ENCODE results near the gene ST7L.
"Not testable (repeated sequence)": the region's sequence is repeated elsewhere in the genome, so short reads cannot be mapped to it uniquely, and the experiment has no call there.

ST7L gene

DNA sequence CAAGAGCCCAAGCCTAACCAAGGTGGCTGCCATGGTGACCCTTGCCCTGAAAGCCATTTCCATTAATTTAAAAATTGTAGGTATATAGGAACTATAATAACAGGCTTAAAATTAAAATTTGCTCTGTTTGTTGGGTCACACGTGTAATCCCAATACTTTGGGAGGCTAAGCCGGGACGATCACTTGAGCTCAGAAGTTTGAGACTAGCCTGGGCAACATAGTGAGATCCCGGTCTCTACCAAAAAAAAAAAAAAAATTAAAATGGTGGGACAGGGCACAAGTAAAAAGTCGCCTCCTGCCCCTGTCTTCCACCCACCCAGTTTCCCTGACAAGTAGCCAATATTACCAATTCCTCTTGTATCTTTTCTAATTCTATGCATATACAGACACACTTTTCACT lies 7.3 kb upstream of the ST7L start:
- Histone ChIP-seq H3K9ac (ENCODE audit: low read length) (no peak overlapping the region), H3K4me1 (ENCODE audit: control insufficient read depth in 1 of 2, insufficient read depth in 2 of 2, low read length in 2 of 2) (no peaks in the 10 kb centered on the region), H2BK120ac (ENCODE audit: insufficient read depth, low read length, poor library complexity) (no peak overlapping the region), H3K4me3 (ENCODE audit: low read depth, low read length) (no peak overlapping the region), H4K91ac (ENCODE audit: low read depth, low read length) (no peak overlapping the region), H3K9me3 (ENCODE audit: insufficient read depth, low read depth, low read length) (no peaks in the 10 kb centered on the region), H3K27ac (ENCODE audit: low read depth, low read length) (no peak overlapping the region), H4K8ac (ENCODE audit: low read depth, low read length) (no peak overlapping the region), H2AFZ (ENCODE audit: insufficient read depth, low read length, poor library complexity) (no peak overlapping the region), H2BK5ac (ENCODE audit: low read depth, low read length, poor library complexity) (no peak overlapping the region), H3K36me3 (ENCODE audit: control insufficient read depth in 1 of 2, insufficient read depth in 2 of 2, low read length in 2 of 2) (peaks cover 4 to 6% of the 10 kb centered on the region in 2 experiments), H3K79me2 (ENCODE audit: control insufficient read depth, insufficient read depth, low read length, poor library complexity) (peaks cover 15% of the 10 kb centered on the region), H4K12ac (ENCODE audit: low read depth, low read length) (no peak overlapping the region), H3K23ac (ENCODE audit: low read length) (no peak overlapping the region), H2BK12ac (ENCODE audit: low read length) (no peak overlapping the region), H3K79me1 (ENCODE audit: low read length) (no peaks in the 10 kb centered on the region), H3K4ac (ENCODE audit: low read depth, low read length) (peak overlapping the region; percentile 39), H3K4me2 (ENCODE audit: low read length) (no peak overlapping the region), H3K18ac (ENCODE audit: low read length) (no peak overlapping the region), H3K27me3 (ENCODE audit: insufficient read depth, low read length) (no peaks in the 10 kb centered on the region), H2AK5ac (ENCODE audit: low read length) (no peak overlapping the region), H3K14ac (ENCODE audit: low read length) (no peak overlapping the region)
- WGBS (ENCODE audit: extremely low coverage, insufficient coverage, insufficient read length): no CpG with 5 or more reads among the region's 5 CpGs
- DNase-seq: no peak

- Histone ChIP-seq H3K4ac (ENCODE audit: low read depth, low read length) (peak overlapping the region; percentile 60), H3K79me2 (ENCODE audit: control insufficient read depth, insufficient read depth, low read length, poor library complexity) (peaks cover 16% of the 10 kb centered on the region), H3K4me3 (ENCODE audit: low read depth, low read length) (peak overlapping the region; percentile 41), H4K91ac (ENCODE audit: low read depth, low read length) (no peak overlapping the region), H3K27me3 (ENCODE audit: insufficient read depth, low read length) (no peaks in the 10 kb centered on the region), H3K36me3 (ENCODE audit: control insufficient read depth in 1 of 2, insufficient read depth in 2 of 2, low read length in 2 of 2) (peaks cover 4 to 6% of the 10 kb centered on the region in 2 experiments), H3K4me2 (ENCODE audit: low read length) (no peak overlapping the region), H3K4me1 (ENCODE audit: control insufficient read depth in 1 of 2, insufficient read depth in 2 of 2, low read length in 2 of 2) (no peaks in the 10 kb centered on the region), H3K14ac (ENCODE audit: low read length) (no peak overlapping the region), H3K23ac (ENCODE audit: low read length) (peak overlapping the region; percentile 70), H2BK12ac (ENCODE audit: low read length) (no peak overlapping the region), H3K18ac (ENCODE audit: low read length) (no peak overlapping the region), H4K8ac (ENCODE audit: low read depth, low read length) (no peak overlapping the region), H2AK5ac (ENCODE audit: low read length) (no peak overlapping the region), H3K9ac (ENCODE audit: low read length) (no peak overlapping the region), H2BK120ac (ENCODE audit: insufficient read depth, low read length, poor library complexity) (no peak overlapping the region), H2BK5ac (ENCODE audit: low read depth, low read length, poor library complexity) (no peak overlapping the region), H3K9me3 (ENCODE audit: insufficient read depth, low read depth, low read length) (no peaks in the 10 kb centered on the region), H3K79me1 (ENCODE audit: low read length) (no peaks in the 10 kb centered on the region), H4K12ac (ENCODE audit: low read depth, low read length) (no peak overlapping the region), H2AFZ (ENCODE audit: insufficient read depth, low read length, poor library complexity) (no peak overlapping the region), H3K27ac (ENCODE audit: low read depth, low read length) (no peak overlapping the region)
- peak; percentile 80 to 92 for DNase-seq
- no CpG with 5 or more reads among the region's 2 CpGs for WGBS (ENCODE audit: extremely low coverage, insufficient coverage, insufficient read length)
These were observed 6.8 kb upstream of the ST7L start for GRCh38 chr1:112625696-112626095.

GRCh38 chr1:112624493-112624892 lies 5.6 kb upstream of the ST7L start:
- H2BK12ac ChIP-seq (ENCODE audit: low read length); H4K12ac ChIP-seq (ENCODE audit: low read depth, low read length); H3K23ac ChIP-seq (ENCODE audit: low read length); H3K4me1 ChIP-seq (ENCODE audit: control insufficient read depth in 1 of 2, insufficient read depth in 2 of 2, low read length in 2 of 2); H3K4me3 ChIP-seq (ENCODE audit: low read depth, low read length); H2BK120ac ChIP-seq (ENCODE audit: insufficient read depth, low read length, poor library complexity); H2BK5ac ChIP-seq (ENCODE audit: low read depth, low read length, poor library complexity); H3K4me2 ChIP-seq (ENCODE audit: low read length); H3K9me3 ChIP-seq (ENCODE audit: insufficient read depth, low read depth, low read length); H2AK5ac ChIP-seq (ENCODE audit: low read length); H3K4ac ChIP-seq (ENCODE audit: low read depth, low read length); H3K27ac ChIP-seq (ENCODE audit: low read depth, low read length); DNase-seq; H4K8ac ChIP-seq (ENCODE audit: low read depth, low read length); H4K91ac ChIP-seq (ENCODE audit: low read depth, low read length); H3K18ac ChIP-seq (ENCODE audit: low read length); H3K14ac ChIP-seq (ENCODE audit: low read length); H3K27me3 ChIP-seq (ENCODE audit: insufficient read depth, low read length); H3K36me3 ChIP-seq (ENCODE audit: control insufficient read depth in 1 of 2, insufficient read depth in 2 of 2, low read length in 2 of 2); H3K9ac ChIP-seq (ENCODE audit: low read length); H3K79me1 ChIP-seq (ENCODE audit: low read length); H2AFZ ChIP-seq (ENCODE audit: insufficient read depth, low read length, poor library complexity): not testable (repeated sequence)
- peaks cover 19% of the 10 kb centered on the region for H3K79me2 ChIP-seq (ENCODE audit: control insufficient read depth, insufficient read depth, low read length, poor library complexity)
- WGBS (ENCODE audit: extremely low coverage, insufficient coverage, insufficient read length): no CpG with 5 or more reads among the region's 5 CpGs

DNA sequence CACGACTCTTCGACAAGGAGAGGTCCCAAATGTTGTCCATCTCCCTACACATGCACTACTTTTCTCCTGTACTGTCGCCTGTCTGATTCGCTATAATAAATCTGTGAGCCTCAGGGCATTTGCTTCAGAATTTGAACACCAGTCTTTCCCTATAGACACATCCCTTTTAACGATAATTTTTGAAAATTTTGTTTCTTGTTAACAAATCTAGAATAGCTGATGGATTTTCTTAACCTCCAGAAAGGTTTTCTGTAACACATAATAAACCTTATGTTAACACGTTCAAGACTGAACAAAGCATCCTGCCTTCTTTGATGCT lies 1.4 kb upstream of the ST7L start:
- no peak overlapping the region for H2BK5ac ChIP-seq (ENCODE audit: low read depth, low read length, poor library complexity)
- peaks cover 15% of the 10 kb centered on the region for H3K79me1 ChIP-seq (ENCODE audit: low read length)
- peaks cover 4 to 6% of the 10 kb centered on the region in 2 experiments for H3K36me3 ChIP-seq (ENCODE audit: control insufficient read depth in 1 of 2, insufficient read depth in 2 of 2, low read length in 2 of 2)
- no peaks in the 10 kb centered on the region for H3K27me3 ChIP-seq (ENCODE audit: insufficient read depth, low read length)
- no peak overlapping the region for H3K23ac ChIP-seq (ENCODE audit: low read length)
- H2BK120ac ChIP-seq (ENCODE audit: insufficient read depth, low read length, poor library complexity): peak overlapping the region; percentile 96
- H4K8ac ChIP-seq (ENCODE audit: low read depth, low read length): peak overlapping the region; percentile 97
- DNase-seq: no peak
- no CpG with 5 or more reads among the region's 6 CpGs for WGBS (ENCODE audit: extremely low coverage, insufficient coverage, insufficient read length)
- H3K18ac ChIP-seq (ENCODE audit: low read length): peak overlapping the region; percentile 98
- no peak overlapping the region for H2AFZ ChIP-seq (ENCODE audit: insufficient read depth, low read length, poor library complexity)
- peak overlapping the region; percentile 98 for H3K4ac ChIP-seq (ENCODE audit: low read depth, low read length)
- H3K14ac ChIP-seq (ENCODE audit: low read length): peak overlapping the region; percentile 98
- H3K4me2 ChIP-seq (ENCODE audit: low read length): peak overlapping the region; percentile 95
- peaks cover 21% of the 10 kb centered on the region for H3K79me2 ChIP-seq (ENCODE audit: control insufficient read depth, insufficient read depth, low read length, poor library complexity)
- H2BK12ac ChIP-seq (ENCODE audit: low read length): no peak overlapping the region
- H4K12ac ChIP-seq (ENCODE audit: low read depth, low read length): no peak overlapping the region
- H3K9ac ChIP-seq (ENCODE audit: low read length): peak overlapping the region; percentile 97
- no peaks in the 10 kb centered on the region for H3K9me3 ChIP-seq (ENCODE audit: insufficient read depth, low read depth, low read length)
- peak overlapping the region; percentile 98 for H2AK5ac ChIP-seq (ENCODE audit: low read length)
- peak overlapping the region; percentile 99 for H4K91ac ChIP-seq (ENCODE audit: low read depth, low read length)
- no peak overlapping the region for H3K27ac ChIP-seq (ENCODE audit: low read depth, low read length)
- H3K4me3 ChIP-seq (ENCODE audit: low read depth, low read length): peak overlapping the region; percentile 99
- peaks cover 0 to 2% of the 10 kb centered on the region in 2 experiments for H3K4me1 ChIP-seq (ENCODE audit: control insufficient read depth in 1 of 2, insufficient read depth in 2 of 2, low read length in 2 of 2)
